Stimulated activated CD8-positive, alpha-beta memory T cell treated with anti-CD3 and anti-CD28 coated beads, Interleukin-15, amount 100 ng/mL, for 24 hours (primary cell): Measurements from ENCODE around the gene HOXC6.
A peak's percentile ranks its signal among the peaks of the same experiment; 100 is the strongest.

Source experiments
- DNase-seq: peaks from one replicate; pipeline ENCODE4 v3.0.0-alpha.2; 2020; ENCODE audit warnings: low read depth

HOXC6 gene

GRCh38 chr12:54002278-54002914 is 25.8 kb upstream of the HOXC6 start:
- no peak for DNase-seq

- no peak for DNase-seq
Observed at GRCh38 chr12:54002915-54003389, 25.3 kb upstream of the HOXC6 start.

GRCh38 chr12:54003625-54004024 is 24.6 kb upstream of the HOXC6 start:
- DNase-seq: no peak

GRCh38 chr12:54004063-54004840 is 24.0 kb upstream of the HOXC6 start:
- no peak for DNase-seq

DNA sequence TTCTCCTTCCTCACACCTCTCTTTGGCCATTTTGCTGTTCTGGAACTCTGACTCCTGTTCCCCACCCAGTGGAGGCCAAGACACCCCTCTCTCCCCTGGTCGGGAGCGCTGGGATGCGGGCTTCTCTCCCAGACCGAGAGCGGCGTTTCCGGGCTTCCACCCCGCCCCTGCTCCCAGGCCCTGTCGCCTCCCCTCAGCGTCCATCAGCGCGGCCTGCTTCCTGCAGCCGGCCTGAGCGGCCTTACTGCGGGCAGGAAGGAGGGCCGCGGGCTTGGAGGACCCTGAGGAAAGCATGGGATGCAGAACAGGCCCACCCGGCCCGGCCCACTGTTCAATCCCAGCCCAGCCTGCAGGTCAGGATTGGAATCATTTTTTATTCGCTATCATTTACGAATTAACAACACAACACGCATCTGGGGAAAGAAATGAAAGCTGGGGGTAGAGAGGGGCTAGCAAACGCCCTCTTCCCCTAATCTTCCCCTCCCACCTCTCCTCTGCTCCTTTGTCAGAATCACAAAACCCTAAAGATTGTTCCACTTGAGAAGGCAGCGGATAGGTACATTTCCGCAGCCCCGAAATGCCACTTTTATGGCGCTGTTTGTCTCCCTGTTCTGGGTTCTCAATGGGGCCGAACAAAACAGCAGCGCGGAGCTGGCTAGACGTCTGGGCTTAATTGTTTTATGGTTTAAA is 23.3 kb upstream of the HOXC6 start:
- DNase-seq: no peak

- DNase-seq: no peak
Observed at GRCh38 chr12:54005531-54005852, 22.7 kb upstream of the HOXC6 start.

- DNase-seq: peak; percentile 79
Observed at GRCh38 chr12:54005853-54006558, 22.2 kb upstream of the HOXC6 start.

GRCh38 chr12:54006559-54007220 is 21.6 kb upstream of the HOXC6 start:
- DNase-seq: no peak

- no peak for DNase-seq
Observed at GRCh38 chr12:54007538-54008259, 20.5 kb upstream of the HOXC6 start.

- DNase-seq: no peak
Observed at GRCh38 chr12:54008260-54008552, 20.0 kb upstream of the HOXC6 start.

DNA sequence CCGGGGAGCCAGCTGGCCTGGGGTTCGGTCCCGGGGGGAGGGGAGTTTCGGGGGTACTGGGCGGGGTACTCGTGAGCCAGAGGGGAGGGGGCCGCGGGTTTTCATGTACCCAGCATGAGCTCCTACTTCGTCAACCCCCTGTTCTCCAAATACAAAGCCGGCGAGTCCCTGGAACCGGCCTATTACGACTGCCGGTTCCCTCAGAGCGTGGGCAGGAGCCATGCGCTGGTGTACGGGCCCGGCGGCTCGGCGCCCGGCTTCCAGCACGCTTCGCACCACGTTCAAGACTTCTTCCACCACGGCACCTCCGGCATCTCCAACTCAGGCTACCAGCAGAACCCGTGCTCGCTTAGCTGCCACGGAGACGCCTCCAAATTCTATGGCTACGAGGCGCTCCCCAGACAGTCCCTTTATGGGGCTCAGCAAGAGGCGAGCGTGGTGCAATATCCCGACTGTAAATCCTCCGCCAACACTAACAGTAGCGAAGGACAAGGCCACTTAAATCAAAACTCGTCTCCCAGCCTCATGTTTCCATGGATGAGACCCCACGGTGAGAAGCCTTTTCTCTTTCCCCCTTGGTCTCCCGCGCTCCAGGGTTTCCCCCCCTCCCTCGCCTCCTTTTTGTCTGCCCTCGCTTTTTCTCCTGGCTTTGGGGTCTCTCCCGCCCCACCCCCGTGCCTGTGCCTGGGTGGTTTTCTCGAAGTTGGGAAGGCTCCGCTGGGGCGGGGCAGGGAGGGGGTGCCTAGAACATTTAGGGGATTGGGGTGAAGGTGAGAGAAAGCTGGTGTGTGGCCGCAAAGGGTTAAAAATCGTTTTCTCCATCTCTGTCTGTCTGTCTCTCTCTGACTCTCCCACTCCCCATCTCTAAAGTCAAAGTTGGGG is 18.8 kb upstream of the HOXC6 start:
- DNase-seq: no peak

DNA sequence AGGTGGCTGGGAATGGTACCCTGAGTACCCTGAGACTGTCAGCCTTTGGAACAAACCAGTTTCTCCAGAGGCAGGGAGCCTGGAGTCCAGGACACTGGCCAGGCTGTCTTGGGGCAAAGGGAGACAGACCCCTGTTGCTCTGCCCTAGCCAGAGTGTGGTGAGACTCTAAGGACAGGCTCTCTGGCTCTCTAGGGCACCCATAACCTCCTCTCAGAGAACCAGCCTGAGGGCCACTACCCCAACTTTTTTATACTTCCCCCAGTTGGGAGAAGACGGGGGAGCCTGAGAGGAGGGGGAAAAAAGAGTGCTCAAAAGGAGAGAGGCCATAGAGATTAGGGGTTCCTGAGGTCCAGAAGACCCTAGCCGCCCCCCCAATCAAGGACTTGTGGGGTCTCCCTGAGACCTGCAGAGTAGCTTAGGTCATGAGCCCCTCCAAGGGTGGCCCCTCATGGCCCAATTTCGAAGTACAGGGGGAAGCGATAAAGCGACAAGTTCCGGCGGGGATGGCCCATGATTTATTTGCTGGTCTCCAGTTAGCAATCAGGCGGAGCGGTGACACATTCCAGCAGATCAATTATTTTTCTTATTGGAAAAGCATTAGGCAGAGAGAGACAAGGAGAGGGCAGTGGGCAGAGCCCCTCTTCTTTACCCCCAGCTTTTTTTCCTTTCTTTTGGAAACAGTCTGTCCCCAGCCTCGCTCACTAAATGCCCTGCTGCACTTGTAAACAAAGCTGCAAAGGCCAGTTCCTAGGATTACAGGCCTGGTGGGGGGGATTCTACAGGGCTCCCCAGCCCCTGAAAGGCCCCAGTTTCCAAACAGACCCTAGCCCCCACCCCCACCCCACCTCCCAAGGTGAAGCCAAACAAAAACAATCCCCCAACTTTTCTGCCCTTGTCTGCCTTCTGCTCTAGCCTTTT is 17.9 kb upstream of the HOXC6 start:
- DNase-seq: no peak

- DNase-seq: no peak
Observed at GRCh38 chr12:54010972-54011664, 17.1 kb upstream of the HOXC6 start.

- no peak for DNase-seq
Observed at GRCh38 chr12:54011665-54012532, 16.3 kb upstream of the HOXC6 start.

DNA sequence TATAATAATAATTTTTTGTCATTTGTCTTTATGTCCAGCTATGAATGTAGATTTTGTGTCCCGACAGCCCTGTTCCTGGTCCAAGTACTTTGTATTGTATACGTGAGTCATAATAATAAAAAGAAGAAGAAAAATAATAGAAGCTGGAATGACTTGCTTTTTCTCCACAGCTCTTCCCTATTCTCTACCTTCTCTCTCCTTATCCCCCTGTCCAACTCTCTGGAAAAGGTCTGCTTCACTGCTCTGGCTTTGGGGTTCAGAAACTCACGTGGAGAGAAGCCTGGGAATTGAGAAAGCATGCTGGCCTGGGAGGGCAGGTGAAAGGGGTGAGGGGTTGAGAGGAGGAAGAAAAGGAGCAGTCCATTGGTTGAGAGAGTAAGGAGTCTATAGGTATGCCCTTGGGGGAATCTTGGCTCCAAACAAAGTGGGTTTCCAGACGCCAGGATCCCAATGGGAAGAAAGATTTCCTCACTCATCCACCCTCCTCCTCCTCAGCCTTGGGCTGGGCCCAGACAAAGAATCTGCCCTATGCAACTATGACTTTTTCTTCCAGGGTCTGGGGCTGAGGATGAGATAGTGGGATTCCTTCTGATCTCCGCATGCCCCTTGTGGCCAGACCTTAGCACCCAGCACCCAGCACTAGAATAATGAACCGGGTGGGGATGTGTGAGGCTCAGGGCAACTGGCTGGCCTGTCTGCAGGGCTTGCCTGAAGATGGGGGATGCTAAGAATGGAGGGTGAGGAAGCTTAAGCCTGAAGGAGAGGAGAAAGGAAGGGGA is 15.4 kb upstream of the HOXC6 start:
- no peak for DNase-seq

- no peak for DNase-seq
Observed at GRCh38 chr12:54014377-54015017, 13.7 kb upstream of the HOXC6 start.
